Measurements from ENCODE around the gene EFNA5. TPM values are rescaled to one million over a fixed set of nuclear protein-coding genes. Genes with fewer than 3 reads are reported as not detected.
A peak's percentile ranks its signal among the peaks of the same experiment; 100 is the strongest.

EFNA5 gene
- total and polyA plus RNA-seq, 10 of the 15 experiments (the other 5 are each of a cell fraction or from before 2014, with no cell fraction given) = 0.19 to 12.6 (median 3.9) TPM

DNA sequence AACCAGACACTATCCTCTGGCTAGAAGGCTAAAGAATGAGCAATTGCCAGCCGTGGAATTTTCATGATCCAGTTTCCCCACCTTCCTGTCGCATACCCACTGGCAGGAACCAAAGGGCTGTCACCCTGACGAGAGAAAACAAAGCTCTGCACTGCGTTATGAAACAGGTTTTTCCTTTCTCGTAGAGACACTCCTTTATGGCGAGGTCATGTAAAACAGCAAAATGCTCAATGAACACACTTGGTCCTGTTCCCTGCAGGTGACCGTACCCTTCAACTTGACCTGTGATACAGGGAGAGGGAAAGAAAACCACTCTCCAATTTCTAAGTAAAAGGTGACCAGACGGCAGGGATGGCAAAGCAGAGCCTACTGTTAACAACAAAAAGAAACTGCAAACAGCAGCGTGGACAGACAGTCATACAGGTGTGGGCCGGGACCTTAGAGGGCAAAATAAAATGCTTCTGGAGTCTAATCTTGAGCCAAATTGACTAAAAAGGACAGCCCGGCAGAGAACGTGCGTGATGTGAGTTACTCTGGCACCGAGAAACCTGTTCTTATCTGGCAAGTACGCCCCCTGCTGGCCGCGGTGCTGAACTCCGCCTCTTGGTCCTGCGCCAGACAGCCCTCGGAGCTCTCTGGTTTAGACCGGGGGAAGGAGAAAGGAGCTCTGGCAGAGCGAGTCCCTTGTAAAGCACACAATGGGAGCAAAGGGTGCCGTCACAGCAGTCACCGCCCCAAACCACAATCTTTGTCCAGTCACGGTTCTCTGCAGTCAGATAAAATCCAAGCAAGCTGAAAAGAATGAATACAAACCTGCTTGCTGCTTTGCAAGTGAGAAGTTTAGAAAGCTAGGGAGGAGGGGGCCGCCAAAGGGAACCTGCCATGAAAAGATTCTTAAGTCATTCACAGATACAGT lies 98.9 kb downstream of the EFNA5 start (continued):
- TF ChIP-seq, protein P1, sequence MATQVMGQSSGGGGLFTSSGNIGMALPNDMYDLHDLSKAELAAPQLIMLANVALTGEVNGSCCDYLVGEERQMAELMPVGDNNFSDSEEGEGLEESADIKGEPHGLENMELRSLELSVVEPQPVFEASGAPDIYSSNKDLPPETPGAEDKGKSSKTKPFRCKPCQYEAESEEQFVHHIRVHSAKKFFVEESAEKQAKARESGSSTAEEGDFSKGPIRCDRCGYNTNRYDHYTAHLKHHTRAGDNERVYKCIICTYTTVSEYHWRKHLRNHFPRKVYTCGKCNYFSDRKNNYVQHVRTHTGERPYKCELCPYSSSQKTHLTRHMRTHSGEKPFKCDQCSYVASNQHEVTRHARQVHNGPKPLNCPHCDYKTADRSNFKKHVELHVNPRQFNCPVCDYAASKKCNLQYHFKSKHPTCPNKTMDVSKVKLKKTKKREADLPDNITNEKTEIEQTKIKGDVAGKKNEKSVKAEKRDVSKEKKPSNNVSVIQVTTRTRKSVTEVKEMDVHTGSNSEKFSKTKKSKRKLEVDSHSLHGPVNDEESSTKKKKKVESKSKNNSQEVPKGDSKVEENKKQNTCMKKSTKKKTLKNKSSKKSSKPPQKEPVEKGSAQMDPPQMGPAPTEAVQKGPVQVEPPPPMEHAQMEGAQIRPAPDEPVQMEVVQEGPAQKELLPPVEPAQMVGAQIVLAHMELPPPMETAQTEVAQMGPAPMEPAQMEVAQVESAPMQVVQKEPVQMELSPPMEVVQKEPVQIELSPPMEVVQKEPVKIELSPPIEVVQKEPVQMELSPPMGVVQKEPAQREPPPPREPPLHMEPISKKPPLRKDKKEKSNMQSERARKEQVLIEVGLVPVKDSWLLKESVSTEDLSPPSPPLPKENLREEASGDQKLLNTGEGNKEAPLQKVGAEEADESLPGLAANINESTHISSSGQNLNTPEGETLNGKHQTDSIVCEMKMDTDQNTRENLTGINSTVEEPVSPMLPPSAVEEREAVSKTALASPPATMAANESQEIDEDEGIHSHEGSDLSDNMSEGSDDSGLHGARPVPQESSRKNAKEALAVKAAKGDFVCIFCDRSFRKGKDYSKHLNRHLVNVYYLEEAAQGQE (IDR thresholded peaks at IDR 0.05; ENCODE audit: low read depth, low read length) = no peak
- 0 out of 2 replicates have a peak, but pooled peaks have one; percentile 19 for TF ChIP-seq ZNF24 (IDR thresholded peaks at IDR 0.05)
- TF ChIP-seq, protein P2, sequence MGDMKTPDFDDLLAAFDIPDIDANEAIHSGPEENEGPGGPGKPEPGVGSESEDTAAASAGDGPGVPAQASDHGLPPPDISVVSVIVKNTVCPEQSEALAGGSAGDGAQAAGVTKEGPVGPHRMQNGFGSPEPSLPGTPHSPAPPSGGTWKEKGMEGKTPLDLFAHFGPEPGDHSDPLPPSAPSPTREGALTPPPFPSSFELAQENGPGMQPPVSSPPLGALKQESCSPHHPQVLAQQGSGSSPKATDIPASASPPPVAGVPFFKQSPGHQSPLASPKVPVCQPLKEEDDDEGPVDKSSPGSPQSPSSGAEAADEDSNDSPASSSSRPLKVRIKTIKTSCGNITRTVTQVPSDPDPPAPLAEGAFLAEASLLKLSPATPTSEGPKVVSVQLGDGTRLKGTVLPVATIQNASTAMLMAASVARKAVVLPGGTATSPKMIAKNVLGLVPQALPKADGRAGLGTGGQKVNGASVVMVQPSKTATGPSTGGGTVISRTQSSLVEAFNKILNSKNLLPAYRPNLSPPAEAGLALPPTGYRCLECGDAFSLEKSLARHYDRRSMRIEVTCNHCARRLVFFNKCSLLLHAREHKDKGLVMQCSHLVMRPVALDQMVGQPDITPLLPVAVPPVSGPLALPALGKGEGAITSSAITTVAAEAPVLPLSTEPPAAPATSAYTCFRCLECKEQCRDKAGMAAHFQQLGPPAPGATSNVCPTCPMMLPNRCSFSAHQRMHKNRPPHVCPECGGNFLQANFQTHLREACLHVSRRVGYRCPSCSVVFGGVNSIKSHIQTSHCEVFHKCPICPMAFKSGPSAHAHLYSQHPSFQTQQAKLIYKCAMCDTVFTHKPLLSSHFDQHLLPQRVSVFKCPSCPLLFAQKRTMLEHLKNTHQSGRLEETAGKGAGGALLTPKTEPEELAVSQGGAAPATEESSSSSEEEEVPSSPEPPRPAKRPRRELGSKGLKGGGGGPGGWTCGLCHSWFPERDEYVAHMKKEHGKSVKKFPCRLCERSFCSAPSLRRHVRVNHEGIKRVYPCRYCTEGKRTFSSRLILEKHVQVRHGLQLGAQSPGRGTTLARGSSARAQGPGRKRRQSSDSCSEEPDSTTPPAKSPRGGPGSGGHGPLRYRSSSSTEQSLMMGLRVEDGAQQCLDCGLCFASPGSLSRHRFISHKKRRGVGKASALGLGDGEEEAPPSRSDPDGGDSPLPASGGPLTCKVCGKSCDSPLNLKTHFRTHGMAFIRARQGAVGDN (IDR thresholded peaks at IDR 0.05) = peak; percentile 85
- no peak for TF ChIP-seq FOS (IDR thresholded peaks at IDR 0.05; ENCODE audit: borderline replicate concordance, extremely low read depth, insufficient read length)
- TF ChIP-seq, protein P3, sequence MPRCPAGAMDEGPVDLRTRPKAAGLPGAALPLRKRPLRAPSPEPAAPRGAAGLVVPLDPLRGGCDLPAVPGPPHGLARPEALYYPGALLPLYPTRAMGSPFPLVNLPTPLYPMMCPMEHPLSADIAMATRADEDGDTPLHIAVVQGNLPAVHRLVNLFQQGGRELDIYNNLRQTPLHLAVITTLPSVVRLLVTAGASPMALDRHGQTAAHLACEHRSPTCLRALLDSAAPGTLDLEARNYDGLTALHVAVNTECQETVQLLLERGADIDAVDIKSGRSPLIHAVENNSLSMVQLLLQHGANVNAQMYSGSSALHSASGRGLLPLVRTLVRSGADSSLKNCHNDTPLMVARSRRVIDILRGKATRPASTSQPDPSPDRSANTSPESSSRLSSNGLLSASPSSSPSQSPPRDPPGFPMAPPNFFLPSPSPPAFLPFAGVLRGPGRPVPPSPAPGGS (IDR thresholded peaks at IDR 0.05; ENCODE audit: borderline replicate concordance, insufficient read depth, low read depth, low read length, poor library complexity, severe bottlenecking) = peak; percentile 30
- no peak for TF ChIP-seq RFX5 (IDR thresholded peaks at IDR 0.05; ENCODE audit: low read depth, low read length)
- TF ChIP-seq MTA2 (IDR thresholded peaks at IDR 0.05; ENCODE audit: low read depth) = no peak; the same call in 1 of the 2 replicates
- TF ChIP-seq, protein P4, sequence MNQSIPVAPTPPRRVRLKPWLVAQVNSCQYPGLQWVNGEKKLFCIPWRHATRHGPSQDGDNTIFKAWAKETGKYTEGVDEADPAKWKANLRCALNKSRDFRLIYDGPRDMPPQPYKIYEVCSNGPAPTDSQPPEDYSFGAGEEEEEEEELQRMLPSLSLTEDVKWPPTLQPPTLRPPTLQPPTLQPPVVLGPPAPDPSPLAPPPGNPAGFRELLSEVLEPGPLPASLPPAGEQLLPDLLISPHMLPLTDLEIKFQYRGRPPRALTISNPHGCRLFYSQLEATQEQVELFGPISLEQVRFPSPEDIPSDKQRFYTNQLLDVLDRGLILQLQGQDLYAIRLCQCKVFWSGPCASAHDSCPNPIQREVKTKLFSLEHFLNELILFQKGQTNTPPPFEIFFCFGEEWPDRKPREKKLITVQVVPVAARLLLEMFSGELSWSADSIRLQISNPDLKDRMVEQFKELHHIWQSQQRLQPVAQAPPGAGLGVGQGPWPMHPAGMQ (IDR thresholded peaks at IDR 0.05; ENCODE audit: borderline replicate concordance) = no peak
- no peak for TF ChIP-seq STAT1 (conservative IDR thresholded peaks at IDR 0.05)
- TF ChIP-seq, protein P5, sequence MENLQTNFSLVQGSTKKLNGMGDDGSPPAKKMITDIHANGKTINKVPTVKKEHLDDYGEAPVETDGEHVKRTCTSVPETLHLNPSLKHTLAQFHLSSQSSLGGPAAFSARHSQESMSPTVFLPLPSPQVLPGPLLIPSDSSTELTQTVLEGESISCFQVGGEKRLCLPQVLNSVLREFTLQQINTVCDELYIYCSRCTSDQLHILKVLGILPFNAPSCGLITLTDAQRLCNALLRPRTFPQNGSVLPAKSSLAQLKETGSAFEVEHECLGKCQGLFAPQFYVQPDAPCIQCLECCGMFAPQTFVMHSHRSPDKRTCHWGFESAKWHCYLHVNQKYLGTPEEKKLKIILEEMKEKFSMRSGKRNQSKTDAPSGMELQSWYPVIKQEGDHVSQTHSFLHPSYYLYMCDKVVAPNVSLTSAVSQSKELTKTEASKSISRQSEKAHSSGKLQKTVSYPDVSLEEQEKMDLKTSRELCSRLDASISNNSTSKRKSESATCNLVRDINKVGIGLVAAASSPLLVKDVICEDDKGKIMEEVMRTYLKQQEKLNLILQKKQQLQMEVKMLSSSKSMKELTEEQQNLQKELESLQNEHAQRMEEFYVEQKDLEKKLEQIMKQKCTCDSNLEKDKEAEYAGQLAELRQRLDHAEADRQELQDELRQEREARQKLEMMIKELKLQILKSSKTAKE (IDR thresholded peaks at IDR 0.05; ENCODE audit: low read depth, poor library complexity, severe bottlenecking) = no peak
- no peak for TF ChIP-seq TBL1XR1 (IDR thresholded peaks at IDR 0.05; ENCODE audit: low read depth, low read length)
- TF ChIP-seq ATF7 (IDR thresholded peaks at IDR 0.05; ENCODE audit: low read depth) = 0 out of 2 replicates have a peak, but pooled peaks have one; percentile 17
- TF ChIP-seq NFIC (IDR thresholded peaks at IDR 0.05; ENCODE audit: low read depth, low read length) = no peak
- no peak for TF ChIP-seq TCF3 (IDR thresholded peaks at IDR 0.05; ENCODE audit: borderline replicate concordance, insufficient read depth, low read depth, low read length)
- TF ChIP-seq NFYA (IDR thresholded peaks at IDR 0.05; ENCODE audit: borderline replicate concordance, low read depth, low read length) = no peak
